Measurements from ENCODE around the gene IZUMO4.
A peak's percentile ranks its signal among the peaks of the same experiment; 100 is the strongest.

Gene IZUMO4

DNA sequence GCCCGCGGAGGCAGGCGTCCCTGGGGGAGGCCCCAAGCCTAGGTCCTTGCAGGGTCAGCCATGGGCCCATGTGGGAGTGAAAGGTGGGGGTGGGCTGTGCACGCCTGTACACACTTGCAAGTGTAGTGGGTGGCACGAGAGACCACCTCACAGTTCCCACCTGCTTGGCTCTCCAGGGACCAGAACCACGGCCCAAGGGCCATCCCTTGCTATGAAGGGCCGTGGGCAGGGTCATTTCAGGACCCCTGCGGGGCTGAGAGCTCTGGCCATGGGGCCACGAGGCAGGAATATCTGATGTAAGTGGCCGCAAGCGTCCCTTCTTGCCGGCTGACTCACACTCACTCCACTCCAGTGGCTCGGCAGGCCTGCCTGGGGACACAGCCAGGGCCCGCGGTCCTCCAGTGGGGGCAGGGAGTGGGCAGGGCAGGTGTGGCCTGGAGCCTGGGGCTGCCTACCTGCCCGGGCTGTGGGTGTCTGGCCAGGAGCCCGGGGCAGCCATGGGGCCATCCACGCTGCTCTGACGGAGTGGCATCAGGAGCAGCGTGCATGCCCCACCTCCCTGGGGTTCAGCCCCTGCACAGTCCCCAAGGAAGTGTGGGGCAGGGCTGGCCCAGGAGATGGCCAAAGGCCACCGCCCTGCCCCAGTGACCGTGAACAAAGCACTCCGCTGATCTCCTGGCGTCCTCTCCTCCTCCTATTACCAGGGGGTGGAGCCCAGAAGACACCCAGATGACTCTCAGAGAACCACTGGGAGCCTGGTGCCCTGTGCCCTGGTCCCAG is 37.1 kb upstream of the IZUMO4 start:
- Histone ChIP-seq H3K36me3 (ENCODE audit: control insufficient read depth in 4 of 4, insufficient read depth in 4 of 4, low read length in 3 of 4) (no peaks in the 10 kb centered on the region), H3K27ac (ENCODE audit: insufficient read depth in 1 of 2, low read depth in 1 of 2, low read length in 2 of 2, poor library complexity in 1 of 2, severe bottlenecking in 2 of 2) (peak overlapping the region in 1 of 2 experiments; percentile 95), H3K27me3 (replicated peaks in 2 of 5; ENCODE audit: control insufficient read depth in 4 of 5, insufficient read depth in 5 of 5, low read length in 4 of 5) (no peaks in the 10 kb centered on the region), H3K9me3 (ENCODE audit: control extremely low read depth in 1 of 5, control insufficient read depth in 4 of 5, insufficient read depth in 2 of 5, low read depth in 1 of 5, low read length in 4 of 5) (no peaks in the 10 kb centered on the region), H3K4me3 (ENCODE audit: control insufficient read depth in 1 of 7, extremely low read depth in 1 of 7, insufficient read depth in 4 of 7, low read depth in 2 of 7, low read length in 6 of 7) (peak overlapping the region in 2 of 7 experiments; percentile 80 to 87), H3K4me1 (ENCODE audit: control extremely low read depth in 1 of 4, control insufficient read depth in 4 of 4, insufficient read depth in 4 of 4, low read length in 3 of 4) (peaks cover 2 to 71% (median 57%) of the 10 kb centered on the region in 4 experiments)
- WGBS (ENCODE audit: insufficient coverage), result 99% methylated on average over 23 of the region's 24 CpGs
- no peak for DNase-seq
- ChIA-PET POLR2A (interaction anchor here (1.1 kb wide), 1 partner anchor 8 kb away, joined by 4 read pairs; no protein-coding TSS in a partner anchor), CTCF (interaction anchor here (1.7 to 4.5 kb wide), 2 partner anchors 7 to 9 kb away, joined by 3 to 21 read pairs; partner anchors contain the start of gene MKNK2)

- Histone ChIP-seq H3K9me3 (ENCODE audit: control extremely low read depth in 1 of 5, control insufficient read depth in 4 of 5, insufficient read depth in 2 of 5, low read depth in 1 of 5, low read length in 4 of 5) (no peaks in the 10 kb centered on the region), H3K4me1 (ENCODE audit: control extremely low read depth in 1 of 4, control insufficient read depth in 4 of 4, insufficient read depth in 4 of 4, low read length in 3 of 4) (peaks cover 2 to 63% (median 52%) of the 10 kb centered on the region in 4 experiments), H3K36me3 (ENCODE audit: control insufficient read depth in 4 of 4, insufficient read depth in 4 of 4, low read length in 3 of 4) (no peaks in the 10 kb centered on the region), H3K4me3 (ENCODE audit: control insufficient read depth in 1 of 7, extremely low read depth in 1 of 7, insufficient read depth in 4 of 7, low read depth in 2 of 7, low read length in 6 of 7) (peak overlapping the region; percentile 43 to 87 (median 74)), H3K27ac (ENCODE audit: insufficient read depth in 1 of 2, low read depth in 1 of 2, low read length in 2 of 2, poor library complexity in 1 of 2, severe bottlenecking in 2 of 2) (peak overlapping the region; percentile 89 to 95), H3K27me3 (replicated peaks in 2 of 5; ENCODE audit: control insufficient read depth in 4 of 5, insufficient read depth in 5 of 5, low read length in 4 of 5) (no peaks in the 10 kb centered on the region)
- CTCF ChIA-PET, result interaction anchor here (1.2 to 4.5 kb wide), 3 partner anchors 9 to 30 kb away, joined by 3 to 21 read pairs (median 4); partner anchors contain the start of gene MKNK2
- POLR2A ChIA-PET, result interaction anchor here (0.7 to 1.0 kb wide), 2 partner anchors 9 kb away, joined by 3 read pairs; no protein-coding TSS in a partner anchor
- 0% methylated on average over 44 of the region's 55 CpGs for WGBS (ENCODE audit: insufficient coverage)
- peak; percentile 63 to 87 (median 83) for DNase-seq
These were observed 35.7 kb upstream of the IZUMO4 start for GRCh38 chr19:2060884-2061494.

DNA sequence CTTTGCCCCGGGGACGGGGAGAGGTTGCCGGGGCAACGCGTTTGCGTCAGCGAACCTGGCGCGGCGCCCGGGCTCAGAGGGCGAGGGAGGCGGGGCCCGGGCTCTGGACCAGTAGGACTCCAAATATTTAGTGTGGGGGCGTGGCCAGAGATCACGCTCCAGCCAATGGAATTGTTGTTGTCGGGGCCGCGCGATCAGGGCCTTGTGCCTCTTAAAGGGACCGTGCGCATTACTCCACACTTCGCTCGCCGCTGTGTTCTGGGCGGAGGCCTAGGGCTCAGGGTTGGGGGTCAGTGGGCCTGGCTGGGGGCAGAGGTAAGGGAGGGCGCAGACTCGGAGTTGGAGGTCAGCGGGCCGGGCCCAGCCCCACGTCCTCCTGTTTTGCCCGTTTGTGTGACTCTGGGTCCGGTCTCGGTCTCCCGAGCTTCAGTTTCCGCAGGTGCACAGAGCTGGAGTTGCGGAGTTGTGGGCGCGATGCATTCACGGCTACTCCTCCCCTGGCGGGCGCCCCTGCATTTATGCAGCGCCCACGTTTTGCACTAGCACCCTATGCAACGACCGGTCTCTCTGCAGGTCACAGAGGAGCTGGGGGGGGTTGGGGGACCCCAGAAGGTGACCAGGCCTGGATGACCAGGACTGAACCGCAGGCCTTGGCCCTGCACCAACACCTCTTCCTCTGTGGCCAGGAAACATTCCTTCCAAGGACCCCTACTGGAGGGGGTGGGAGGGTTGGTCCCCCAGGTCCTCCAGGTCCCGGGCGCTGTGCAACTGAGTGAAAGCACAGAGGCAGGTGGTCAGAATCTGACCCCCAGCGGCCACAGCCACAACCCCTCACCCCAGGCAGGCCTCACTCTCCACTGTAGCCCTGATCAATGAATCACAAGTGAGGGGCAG is 35.0 kb upstream of the IZUMO4 start:
- 1% methylated on average over 41 of the region's 50 CpGs for WGBS (ENCODE audit: insufficient coverage)
- ChIA-PET CTCF (interaction anchor here (1.2 to 4.5 kb wide), 3 partner anchors 8 to 29 kb away, joined by 3 to 21 read pairs (median 4); partner anchors contain the start of gene MKNK2), POLR2A (interaction anchor here (0.6 to 1.0 kb wide), 3 partner anchors 8 to 15 kb away, joined by 3 read pairs; no protein-coding TSS in a partner anchor)
- H3K36me3 ChIP-seq (ENCODE audit: control insufficient read depth in 4 of 4, insufficient read depth in 4 of 4, low read length in 3 of 4), result no peaks in the 10 kb centered on the region
- peak; percentile 98 to 99 (median 99) for DNase-seq
- H3K4me3 ChIP-seq (ENCODE audit: control insufficient read depth in 1 of 7, extremely low read depth in 1 of 7, insufficient read depth in 4 of 7, low read depth in 2 of 7, low read length in 6 of 7), result peak overlapping the region; percentile 60 to 87 (median 74)
- H3K9me3 ChIP-seq (ENCODE audit: control extremely low read depth in 1 of 5, control insufficient read depth in 4 of 5, insufficient read depth in 2 of 5, low read depth in 1 of 5, low read length in 4 of 5), result no peaks in the 10 kb centered on the region
- peak overlapping the region; percentile 89 to 95 for H3K27ac ChIP-seq (ENCODE audit: insufficient read depth in 1 of 2, low read depth in 1 of 2, low read length in 2 of 2, poor library complexity in 1 of 2, severe bottlenecking in 2 of 2)
- H3K4me1 ChIP-seq (ENCODE audit: control extremely low read depth in 1 of 4, control insufficient read depth in 4 of 4, insufficient read depth in 4 of 4, low read length in 3 of 4), result peaks cover 2 to 57% (median 46%) of the 10 kb centered on the region in 4 experiments
- no peaks in the 10 kb centered on the region for H3K27me3 ChIP-seq (replicated peaks in 2 of 5; ENCODE audit: control insufficient read depth in 4 of 5, insufficient read depth in 5 of 5, low read length in 4 of 5)

GRCh38 chr19:2062389-2062729 is 34.4 kb upstream of the IZUMO4 start:
- H3K4me1 ChIP-seq (ENCODE audit: control extremely low read depth in 1 of 4, control insufficient read depth in 4 of 4, insufficient read depth in 4 of 4, low read length in 3 of 4), result peaks cover 2 to 52% (median 40%) of the 10 kb centered on the region in 4 experiments
- H3K27me3 ChIP-seq (replicated peaks in 2 of 5; ENCODE audit: control insufficient read depth in 4 of 5, insufficient read depth in 5 of 5, low read length in 4 of 5), result no peaks in the 10 kb centered on the region
- no peaks in the 10 kb centered on the region for H3K9me3 ChIP-seq (ENCODE audit: control extremely low read depth in 1 of 5, control insufficient read depth in 4 of 5, insufficient read depth in 2 of 5, low read depth in 1 of 5, low read length in 4 of 5)
- 73% methylated on average over 7 of the region's 10 CpGs for WGBS (ENCODE audit: insufficient coverage)
- no peak for DNase-seq
- no peaks in the 10 kb centered on the region for H3K36me3 ChIP-seq (ENCODE audit: control insufficient read depth in 4 of 4, insufficient read depth in 4 of 4, low read length in 3 of 4)
- H3K4me3 ChIP-seq (ENCODE audit: control insufficient read depth in 1 of 7, extremely low read depth in 1 of 7, insufficient read depth in 4 of 7, low read depth in 2 of 7, low read length in 6 of 7), result peak overlapping the region in 5 of 7 experiments; percentile 69 to 87 (median 80)
- H3K27ac ChIP-seq (ENCODE audit: insufficient read depth in 1 of 2, low read depth in 1 of 2, low read length in 2 of 2, poor library complexity in 1 of 2, severe bottlenecking in 2 of 2), result peak overlapping the region; percentile 89 to 95
- ChIA-PET POLR2A (interaction anchor here (0.6 to 2.1 kb wide), 3 partner anchors 10 to 14 kb away, joined by 3 to 4 read pairs (median 3); partner anchors contain the start of gene MKNK2), CTCF (interaction anchor here (0.6 to 4.5 kb wide), 7 partner anchors 8 to 39 kb away, joined by 3 to 21 read pairs (median 4); partner anchors contain the start of gene MKNK2)

GRCh38 chr19:2062770-2063169 is 33.9 kb upstream of the IZUMO4 start:
- peaks cover 2 to 48% (median 36%) of the 10 kb centered on the region in 4 experiments for H3K4me1 ChIP-seq (ENCODE audit: control extremely low read depth in 1 of 4, control insufficient read depth in 4 of 4, insufficient read depth in 4 of 4, low read length in 3 of 4)

DNA sequence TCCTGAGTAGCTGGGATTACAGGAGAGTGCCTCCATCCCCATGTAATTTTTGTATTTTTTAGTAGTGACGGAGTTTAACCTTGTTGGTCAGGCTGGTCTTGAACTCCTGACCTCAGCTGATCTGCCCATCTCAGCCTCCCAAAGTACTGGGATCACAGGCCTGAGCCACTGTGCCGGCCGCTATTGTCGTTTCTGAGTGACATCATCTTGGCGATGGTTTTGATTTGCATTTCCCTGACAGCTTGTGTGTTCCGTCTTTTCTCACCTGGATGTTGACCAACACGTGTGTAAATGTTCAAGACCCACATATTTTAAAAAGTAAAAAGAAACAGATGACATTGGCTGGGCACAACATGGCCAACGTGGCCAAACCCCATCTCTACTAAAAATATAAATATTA is 32.9 kb upstream of the IZUMO4 start:
- CTCF ChIA-PET, result interaction anchor here (1.0 to 4.5 kb wide), 5 partner anchors 9 to 44 kb away, joined by 3 to 21 read pairs (median 5); partner anchors contain the start of gene MKNK2
- Histone ChIP-seq H3K4me1 (ENCODE audit: control extremely low read depth in 1 of 4, control insufficient read depth in 4 of 4, insufficient read depth in 4 of 4, low read length in 3 of 4) (peaks cover 2 to 37% (median 27%) of the 10 kb centered on the region in 4 experiments), H3K9me3 (ENCODE audit: control extremely low read depth in 1 of 5, control insufficient read depth in 4 of 5, insufficient read depth in 2 of 5, low read depth in 1 of 5, low read length in 4 of 5) (no peaks in the 10 kb centered on the region), H3K4me3 (ENCODE audit: control insufficient read depth in 1 of 7, extremely low read depth in 1 of 7, insufficient read depth in 4 of 7, low read depth in 2 of 7, low read length in 6 of 7) (no peak overlapping the region), H3K36me3 (ENCODE audit: control insufficient read depth in 4 of 4, insufficient read depth in 4 of 4, low read length in 3 of 4) (no peaks in the 10 kb centered on the region), H3K27me3 (replicated peaks in 2 of 5; ENCODE audit: control insufficient read depth in 4 of 5, insufficient read depth in 5 of 5, low read length in 4 of 5) (no peaks in the 10 kb centered on the region), H3K27ac (ENCODE audit: insufficient read depth in 1 of 2, low read depth in 1 of 2, low read length in 2 of 2, poor library complexity in 1 of 2, severe bottlenecking in 2 of 2) (no peak overlapping the region)
- POLR2A ChIA-PET, result interaction anchor here (0.6 to 2.1 kb wide), 2 partner anchors 12 to 166 kb away, joined by 3 to 4 read pairs; partner anchors contain the start of gene MKNK2
- DNase-seq, result no peak
- 97% methylated on average over 7 of the region's 8 CpGs for WGBS (ENCODE audit: insufficient coverage)

More at GRCh38 chr19:2062770-2063169, 33.9 kb upstream of the IZUMO4 start:
- CTCF ChIA-PET, result interaction anchor here (0.6 to 4.5 kb wide), 6 partner anchors 10 to 40 kb away, joined by 3 to 21 read pairs (median 4); partner anchors contain the start of gene MKNK2
- no peaks in the 10 kb centered on the region for H3K36me3 ChIP-seq (ENCODE audit: control insufficient read depth in 4 of 4, insufficient read depth in 4 of 4, low read length in 3 of 4)
- no peak overlapping the region for H3K27ac ChIP-seq (ENCODE audit: insufficient read depth in 1 of 2, low read depth in 1 of 2, low read length in 2 of 2, poor library complexity in 1 of 2, severe bottlenecking in 2 of 2)
- POLR2A ChIA-PET, result interaction anchor here (2.1 kb wide), 1 partner anchor 11 kb away, joined by 4 read pairs; the partner anchor contains the start of gene MKNK2
- H3K4me3 ChIP-seq (ENCODE audit: control insufficient read depth in 1 of 7, extremely low read depth in 1 of 7, insufficient read depth in 4 of 7, low read depth in 2 of 7, low read length in 6 of 7), result no peak overlapping the region
- H3K27me3 ChIP-seq (replicated peaks in 2 of 5; ENCODE audit: control insufficient read depth in 4 of 5, insufficient read depth in 5 of 5, low read length in 4 of 5), result no peaks in the 10 kb centered on the region
- no peak for DNase-seq
- no peaks in the 10 kb centered on the region for H3K9me3 ChIP-seq (ENCODE audit: control extremely low read depth in 1 of 5, control insufficient read depth in 4 of 5, insufficient read depth in 2 of 5, low read depth in 1 of 5, low read length in 4 of 5)
- WGBS (ENCODE audit: insufficient coverage), result 94% methylated on average over 8 of the region's 9 CpGs

All from common myeloid progenitor, CD34-positive (primary cell).